Middle frontal gyrus (tissue), 1 donor: ENCODE measurements around the gene SYT1.

ENCODE experiments used
- DNase-seq: peaks from one replicate; pipeline ENCODE4 v3.0.0-alpha.2; 2015; ENCODE audit warnings: low spot score; ENCODE audit errors: extremely low spot score

SYT1 gene

DNA sequence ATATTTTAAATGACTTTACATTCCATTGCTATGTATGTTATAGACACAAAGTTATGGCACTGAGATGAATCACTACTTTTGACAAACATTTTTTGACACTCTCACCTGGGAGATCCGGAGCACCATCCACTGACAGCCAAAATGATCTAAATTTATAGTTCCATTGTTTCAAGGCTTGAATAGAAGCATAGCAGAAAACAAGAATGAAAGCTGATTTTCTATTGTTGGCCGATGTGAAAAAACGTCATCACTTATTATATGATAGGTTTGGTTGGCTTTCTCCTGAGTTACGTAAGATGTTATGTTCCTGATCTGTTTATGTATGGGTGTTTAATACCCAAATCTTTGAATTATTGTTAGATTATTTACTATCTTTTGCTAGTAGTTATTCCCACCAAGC, 520.0 kb downstream of the SYT1 start:
- no peak for DNase-seq

DNA sequence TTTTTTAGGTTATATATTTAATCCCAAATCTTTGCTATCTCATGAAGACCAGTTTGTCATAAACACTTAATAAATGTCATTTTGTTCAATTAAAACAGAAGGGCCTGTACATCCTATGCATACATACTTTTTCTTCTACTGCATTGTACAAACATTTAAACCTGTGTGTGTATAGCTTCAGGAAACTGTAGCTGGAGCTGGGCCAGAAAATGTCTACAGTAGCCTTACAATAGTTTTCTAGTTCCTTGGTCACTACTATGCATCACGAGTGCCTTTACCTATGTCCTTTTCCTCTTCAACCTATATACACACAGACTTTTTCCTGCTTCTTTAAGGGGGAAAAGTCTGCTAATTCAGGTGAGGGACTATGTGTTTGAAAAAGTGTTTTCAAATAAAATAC, 523.4 kb downstream of the SYT1 start:
- no peak for DNase-seq

DNA sequence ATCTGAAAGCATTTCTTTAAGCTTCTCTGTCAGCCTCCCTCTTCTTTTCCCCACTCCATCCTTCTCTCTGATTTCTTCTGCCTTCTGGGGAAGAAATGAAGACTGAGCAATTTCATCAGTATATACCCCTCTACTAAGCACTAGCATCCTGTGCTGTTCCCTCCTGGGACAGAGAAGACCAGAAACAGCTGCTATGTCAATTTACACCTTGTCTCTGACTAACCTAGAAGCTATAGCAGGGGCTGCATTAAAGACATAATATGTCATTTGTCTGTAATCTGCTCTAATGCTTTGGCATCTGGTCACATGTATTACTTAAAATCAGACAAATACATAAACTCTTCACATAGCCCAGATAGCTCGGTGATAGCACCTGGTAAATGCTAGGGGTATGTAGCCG, 529.3 kb downstream of the SYT1 start:
- no peak for DNase-seq

DNA sequence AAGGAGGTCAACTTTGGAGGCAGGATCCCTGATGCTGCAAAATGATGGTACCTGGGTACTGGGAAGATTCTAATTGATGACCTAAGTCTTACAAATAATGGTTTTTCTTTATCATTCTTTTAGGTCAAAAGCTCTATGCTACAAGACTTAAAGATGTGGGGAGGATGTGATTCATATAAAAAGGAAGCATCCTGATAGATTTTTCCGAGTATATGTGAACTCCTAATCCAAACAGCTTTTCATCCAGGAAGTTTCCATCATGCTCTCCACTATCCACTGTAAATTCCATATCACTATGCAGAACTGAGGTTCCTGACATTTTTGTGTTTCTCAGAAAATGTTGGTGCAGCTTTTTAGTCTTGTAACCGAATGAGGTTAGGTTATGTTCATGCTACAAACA, 533.0 kb downstream of the SYT1 start:
- no peak for DNase-seq

DNA sequence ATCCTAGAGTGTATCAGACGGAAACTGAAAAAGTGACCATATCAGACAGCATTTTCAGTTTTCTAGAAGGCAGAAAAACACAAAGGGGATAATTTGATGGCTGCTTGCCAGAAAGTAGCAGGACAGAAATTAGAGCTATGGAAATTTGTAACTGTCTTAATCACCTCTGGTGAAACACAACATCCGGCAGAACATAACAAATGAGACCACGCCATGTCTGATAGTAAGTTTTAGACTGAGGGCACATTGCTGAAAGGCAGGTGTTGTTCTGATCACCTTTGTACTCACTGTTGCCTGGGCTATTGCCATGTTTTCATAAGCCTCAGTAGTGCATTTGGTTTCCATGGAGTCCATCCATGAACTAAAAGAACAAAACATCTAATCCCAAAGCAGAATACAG, 535.9 kb downstream of the SYT1 start:
- DNase-seq: no peak

DNA sequence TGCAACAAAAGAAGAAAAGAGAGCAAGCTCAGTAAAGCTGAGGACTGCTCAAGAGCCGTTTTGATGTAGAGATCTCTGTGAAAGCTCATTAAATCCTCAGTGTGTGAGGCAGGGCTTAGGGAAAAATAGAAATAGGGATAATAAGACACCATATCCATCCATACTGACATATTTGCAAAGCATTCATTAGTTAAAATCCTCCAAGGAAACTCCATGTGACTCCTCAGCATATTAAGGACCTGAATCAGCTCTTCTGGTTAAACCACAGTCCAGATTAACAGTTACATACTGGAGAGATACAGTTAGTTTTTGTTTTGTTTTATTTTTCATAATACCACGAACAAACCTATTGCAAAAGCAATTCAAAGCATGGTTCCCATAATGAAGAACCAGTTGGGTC, 538.0 kb downstream of the SYT1 start:
- DNase-seq: no peak

DNA sequence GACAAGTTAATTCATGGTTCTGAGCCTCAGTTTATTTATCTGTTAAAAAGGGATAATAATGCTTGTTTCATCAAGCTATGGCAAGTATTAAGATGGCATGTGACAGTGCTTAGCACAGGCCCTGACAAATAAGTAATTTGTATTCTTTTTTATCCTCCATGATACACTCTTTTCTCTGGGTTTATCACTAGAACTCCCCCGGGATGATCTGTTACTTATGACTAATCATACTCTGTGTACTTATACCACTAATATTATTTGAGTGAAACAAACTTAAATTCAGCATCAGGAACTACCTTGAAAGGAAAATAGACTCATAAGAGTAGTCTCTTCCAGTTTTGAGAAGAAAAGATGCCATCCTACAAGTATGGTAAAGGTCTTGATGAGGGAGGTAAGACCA, 542.4 kb downstream of the SYT1 start:
- no peak for DNase-seq

DNA sequence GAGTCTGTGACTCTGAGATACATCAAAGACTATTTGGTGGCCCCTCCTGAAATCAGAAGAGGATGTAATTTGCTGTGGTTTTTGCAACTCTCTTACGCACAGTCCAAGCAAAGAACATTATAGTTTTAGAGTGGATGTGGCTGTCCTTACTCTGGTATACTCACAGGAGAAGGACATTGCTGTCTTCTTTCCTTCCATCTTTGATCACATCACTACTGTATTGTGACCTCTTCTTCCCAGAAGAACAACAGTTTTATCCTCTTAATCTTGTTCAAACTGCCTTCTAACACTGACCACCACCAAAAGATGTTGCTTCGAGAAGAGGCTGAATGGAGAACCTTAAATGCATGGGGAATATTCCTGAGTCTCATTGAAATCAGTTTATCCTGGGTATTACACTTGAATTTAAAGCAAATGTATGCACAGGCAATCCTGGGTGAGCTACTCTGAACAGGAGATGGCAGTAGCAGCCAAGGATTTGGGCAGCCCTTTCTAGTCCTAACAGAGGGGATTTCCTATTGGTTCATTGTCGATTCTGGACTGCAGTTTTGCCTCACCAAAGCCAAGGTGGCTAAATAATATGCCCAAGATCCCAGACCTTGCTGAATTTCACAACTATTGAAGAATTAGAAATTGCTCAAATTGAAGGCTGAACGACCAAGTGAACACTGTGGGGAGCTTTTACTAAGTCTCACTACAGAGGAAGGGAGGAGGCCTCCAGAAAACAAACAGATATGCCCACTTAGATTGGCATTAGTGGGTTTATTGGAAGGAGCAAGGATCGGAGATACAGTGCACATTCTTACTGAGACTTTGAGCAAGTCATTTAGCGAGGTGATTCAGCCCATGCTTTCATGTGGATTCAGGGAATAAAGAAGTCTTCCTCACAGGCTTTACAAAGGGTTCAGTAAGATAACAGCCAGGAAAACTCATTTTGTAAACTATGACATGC, 543.4 kb downstream of the SYT1 start:
- no peak for DNase-seq

DNA sequence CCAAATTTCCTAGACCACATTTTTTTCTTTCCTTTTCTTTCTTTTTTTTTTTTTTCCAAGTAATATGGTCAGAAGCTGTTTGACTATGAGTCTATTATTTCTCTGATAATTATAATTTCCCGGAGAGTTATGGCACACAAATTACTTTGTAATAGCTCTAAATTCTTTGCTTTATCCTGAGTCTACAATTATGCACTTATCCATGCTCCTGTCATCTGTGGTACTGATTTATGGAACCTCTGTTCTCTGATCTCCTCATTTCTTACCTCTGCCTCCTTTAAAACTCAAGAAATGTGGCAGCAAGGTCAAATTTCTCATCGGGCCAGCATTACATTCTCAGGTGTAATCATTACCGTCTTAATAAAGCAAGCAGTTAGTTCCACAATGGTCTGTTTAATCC, 544.1 kb downstream of the SYT1 start:
- DNase-seq: no peak

DNA sequence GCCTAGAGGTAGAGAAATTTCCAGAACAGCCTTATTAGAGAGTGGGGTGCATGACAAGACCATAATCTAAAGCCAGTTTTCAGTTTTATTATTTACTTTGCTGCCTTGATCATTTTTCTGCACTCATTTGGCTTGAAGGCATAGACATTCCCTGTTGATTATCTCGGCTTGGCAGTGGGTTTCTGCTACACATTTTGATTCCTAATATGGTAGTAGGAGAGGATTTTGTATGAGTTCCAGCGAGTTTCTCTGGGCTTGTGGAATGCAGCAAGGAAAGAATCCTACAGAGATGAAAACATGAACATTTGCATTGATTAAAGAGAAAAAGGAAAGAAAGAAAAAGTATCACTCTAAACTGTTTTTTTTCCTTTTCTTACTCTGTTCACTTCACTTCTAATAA, 545.0 kb downstream of the SYT1 start:
- DNase-seq: no peak

DNA sequence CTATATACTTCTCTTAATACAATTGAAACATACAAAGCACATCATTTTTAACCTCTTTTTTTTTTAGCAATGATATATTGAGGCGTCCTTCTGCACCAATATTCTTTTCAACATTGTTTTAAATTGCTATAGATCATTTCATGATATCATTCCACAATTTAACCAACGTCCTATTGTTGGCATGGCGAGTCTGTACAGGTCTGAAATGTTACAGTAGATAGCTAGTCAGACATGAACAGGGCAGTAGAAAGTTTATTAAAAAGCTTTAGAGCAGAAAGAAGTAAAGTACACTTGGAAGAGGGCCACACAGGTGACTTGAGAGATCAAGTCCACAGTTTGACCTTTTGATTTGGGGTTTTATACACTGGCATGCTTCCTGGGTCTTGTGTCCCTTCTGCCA, 547.2 kb downstream of the SYT1 start:
- no peak for DNase-seq

DNA sequence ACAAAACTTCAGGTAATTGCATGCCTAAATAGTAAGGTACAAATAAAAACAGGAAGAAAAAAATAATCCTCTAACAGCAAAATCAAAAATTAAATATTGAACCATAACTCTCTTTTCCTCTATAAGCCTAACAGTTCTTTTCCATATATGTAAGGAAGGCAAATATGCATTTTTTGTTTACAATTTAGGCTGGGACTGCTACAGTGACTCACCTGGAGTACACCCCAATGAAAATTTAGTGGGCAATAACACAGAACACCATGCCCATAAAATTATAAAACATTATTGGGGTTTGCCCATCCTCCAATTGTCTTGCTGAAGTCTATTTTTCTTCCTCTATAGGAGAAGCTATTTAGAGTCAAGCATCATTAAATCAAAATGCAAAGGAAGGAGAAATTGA, 549.2 kb downstream of the SYT1 start:
- DNase-seq: no peak

DNA sequence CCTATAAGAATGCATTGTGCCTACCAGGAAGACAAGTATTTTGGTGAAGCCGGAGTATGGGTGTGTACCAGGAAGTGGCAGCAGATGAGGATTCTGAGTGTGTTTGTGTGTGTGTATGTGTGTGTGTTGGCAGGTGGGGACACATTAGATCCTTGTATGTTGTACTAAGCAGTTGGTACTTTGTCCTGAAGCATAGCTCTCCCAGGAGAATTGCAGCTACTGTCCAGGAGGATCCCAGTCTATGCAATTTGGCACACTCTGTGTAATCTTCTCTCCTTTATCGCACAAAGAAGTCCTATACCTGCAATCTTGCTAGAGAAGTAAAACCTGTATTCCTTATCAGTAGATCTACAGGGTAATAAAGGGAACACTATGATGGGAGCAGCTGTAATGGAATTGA, 549.7 kb downstream of the SYT1 start:
- no peak for DNase-seq

DNA sequence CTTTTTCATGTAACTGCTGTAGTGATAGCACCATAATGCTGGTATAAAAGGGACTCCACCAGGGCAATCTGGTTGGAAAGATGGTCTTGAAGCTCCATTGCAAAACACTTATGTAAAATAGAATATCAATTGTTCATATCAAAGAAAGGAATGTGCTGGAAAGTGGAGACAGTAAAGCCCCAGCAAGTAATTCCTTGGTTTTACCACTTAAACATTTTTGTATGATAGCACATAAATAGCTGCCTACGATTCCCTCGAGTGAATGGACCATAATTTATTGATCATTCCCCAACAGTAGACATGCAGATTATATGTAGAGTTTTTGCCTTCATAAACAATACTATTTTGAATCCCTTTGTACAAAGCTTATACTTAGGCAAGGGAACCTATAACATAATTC, 550.7 kb downstream of the SYT1 start:
- DNase-seq: no peak

DNA sequence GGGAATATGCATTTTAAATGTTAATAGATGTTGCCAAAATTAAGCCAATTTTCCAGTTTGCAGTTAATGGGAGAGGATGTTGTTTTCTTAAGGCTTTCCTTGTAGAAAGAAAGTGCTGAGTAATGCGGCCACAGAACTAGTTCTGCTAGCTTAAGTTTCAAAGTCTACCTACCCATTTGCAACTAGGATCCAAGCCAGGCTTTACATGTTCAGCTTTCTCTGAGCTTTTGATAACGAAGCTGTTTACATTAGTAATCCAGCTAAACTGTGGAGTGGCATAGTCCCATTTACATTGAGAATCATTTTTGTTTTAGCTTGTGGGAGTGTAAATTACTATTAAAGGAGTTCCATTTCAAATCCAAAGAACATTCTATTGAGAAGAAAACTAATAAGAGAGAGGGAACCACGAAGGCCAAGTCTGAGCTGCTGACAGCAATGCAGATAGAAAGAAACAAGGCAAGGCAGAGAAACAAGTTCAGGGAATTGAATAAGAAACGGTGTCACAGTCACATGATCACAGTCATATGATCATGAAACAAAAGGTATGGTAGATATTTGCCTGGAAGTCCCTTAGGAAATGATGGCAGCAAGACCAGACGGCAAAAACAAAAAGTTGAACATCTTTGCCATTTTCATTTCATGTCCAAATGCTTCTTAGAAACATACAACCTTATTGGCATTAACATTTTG, 551.3 kb downstream of the SYT1 start:
- no peak for DNase-seq

DNA sequence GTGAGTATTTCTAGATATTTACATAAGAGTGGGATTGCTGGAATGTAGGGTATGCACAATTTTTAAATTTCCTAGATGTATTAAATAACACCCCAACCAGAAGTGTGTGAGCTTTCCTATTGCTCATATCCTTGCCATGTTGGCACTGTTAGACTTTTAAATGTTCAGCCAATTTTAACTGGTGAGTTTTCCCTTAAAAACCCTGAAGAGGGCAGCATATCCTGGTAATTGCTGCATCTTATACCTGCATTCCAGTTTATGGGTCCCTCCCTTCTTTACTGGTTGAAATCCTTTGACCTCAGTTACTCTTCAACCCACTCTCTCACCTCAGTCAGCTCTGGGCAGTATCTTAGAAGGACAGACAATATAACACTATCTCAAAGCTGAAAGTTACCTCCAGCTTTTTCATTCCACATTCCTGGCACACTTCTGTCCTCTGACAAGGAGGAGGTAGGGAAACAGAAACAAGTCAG, 555.6 kb downstream of the SYT1 start:
- DNase-seq: no peak

DNA sequence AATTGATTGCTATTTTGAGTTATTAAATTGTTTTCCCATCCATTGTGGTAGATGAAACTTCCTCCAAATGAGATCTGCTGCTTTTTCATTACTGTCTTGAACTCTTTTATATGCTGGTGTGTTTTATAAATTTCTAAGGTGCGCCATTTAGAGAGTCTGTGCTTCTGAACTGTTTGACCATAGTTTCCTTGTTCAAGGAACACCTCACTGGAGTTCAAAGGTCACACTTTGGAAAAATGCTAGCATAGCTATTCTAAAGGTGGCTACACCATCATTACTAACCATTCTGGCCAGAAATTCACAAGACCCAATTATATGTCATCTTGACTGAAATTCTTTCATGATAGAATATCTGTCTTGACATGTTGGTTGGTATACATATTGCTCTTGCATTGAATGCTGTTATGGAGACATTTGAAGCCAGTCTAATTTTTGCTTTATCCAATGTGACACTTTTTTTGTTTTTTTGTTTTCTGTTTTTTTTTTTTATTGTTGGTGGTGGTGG, 556.7 kb downstream of the SYT1 start:
- DNase-seq: no peak

DNA sequence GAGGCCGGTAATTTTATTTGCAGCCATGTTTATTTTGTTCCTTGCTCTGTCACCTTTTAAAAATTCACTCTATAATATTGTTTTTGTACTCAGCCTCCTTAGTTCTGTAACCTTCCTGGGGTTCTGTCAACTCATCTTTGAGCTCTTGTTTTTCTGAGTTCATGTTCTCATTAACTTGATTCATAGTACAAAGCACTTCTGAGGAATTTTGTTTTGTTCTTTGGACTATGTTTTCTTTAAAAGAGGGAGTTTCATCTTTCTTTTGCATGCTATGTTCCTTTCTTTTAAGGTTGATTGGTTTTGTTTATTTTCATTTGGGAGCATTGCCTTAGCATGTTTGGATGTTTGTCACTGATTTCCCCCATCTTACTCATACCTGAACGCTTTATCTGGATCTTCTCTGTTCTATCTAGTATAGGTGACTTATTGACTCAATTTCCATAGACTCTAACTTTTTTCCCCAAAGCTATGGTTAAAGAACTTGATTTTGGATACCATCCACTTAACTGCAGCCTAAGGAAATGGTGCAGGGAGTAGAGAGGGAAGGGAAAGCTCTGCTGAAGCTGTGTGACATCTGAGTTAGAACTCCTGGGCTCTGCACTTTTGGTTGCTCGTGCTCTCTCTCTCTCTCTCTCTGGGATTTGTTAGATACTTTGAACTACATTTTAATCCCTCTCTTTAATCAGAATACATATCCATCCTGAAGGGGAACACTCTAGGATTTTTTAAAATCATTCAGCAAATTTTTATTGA, 557.7 kb downstream of the SYT1 start:
- DNase-seq: no peak

DNA sequence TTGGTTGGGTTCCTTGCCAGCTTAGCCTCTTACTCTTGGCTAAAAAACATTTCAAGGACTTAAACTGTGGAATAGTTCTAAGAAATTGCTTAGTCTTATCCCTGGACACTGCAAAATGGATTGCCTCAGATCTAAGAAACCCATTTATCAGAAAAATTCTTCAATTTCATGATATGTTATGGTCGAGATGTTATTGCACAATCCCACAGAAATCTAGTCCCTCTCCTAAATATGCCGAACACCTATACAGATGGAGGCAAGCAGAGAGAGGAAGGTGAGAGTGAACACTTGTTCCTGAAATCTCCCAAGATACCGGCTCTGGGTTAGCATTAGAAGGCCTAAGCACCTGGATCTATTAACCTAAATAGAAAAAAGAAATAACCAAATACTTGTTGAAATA, 559.0 kb downstream of the SYT1 start:
- no peak for DNase-seq

DNA sequence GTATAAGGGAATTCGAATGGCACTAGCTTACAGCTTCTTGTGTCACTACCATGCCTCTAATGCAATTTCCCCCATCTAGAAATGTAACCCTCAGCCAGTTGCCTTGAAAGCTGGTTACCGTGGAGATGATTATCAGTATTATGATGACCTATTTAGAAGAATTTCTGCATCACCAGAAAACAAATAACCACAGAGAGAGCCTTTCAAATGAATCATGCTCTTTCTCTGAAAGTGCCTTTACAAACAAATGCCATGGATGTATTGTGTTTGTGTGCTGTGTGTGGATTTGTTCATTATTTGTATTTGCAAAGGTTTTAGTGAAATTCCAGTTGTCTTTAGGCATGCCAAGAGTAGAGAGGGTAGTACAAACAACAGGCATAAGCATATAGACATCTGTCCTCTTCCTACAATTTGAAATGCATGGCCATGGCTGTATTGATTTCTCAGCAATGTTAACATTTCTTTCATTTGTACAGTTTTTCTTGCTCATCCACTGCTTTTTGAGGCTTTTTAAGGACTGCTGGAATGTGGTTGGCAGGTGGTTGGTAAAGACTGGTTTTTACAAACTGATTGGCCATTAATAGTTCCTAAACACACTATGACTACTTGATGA, 559.6 kb downstream of the SYT1 start:
- no peak for DNase-seq

DNA sequence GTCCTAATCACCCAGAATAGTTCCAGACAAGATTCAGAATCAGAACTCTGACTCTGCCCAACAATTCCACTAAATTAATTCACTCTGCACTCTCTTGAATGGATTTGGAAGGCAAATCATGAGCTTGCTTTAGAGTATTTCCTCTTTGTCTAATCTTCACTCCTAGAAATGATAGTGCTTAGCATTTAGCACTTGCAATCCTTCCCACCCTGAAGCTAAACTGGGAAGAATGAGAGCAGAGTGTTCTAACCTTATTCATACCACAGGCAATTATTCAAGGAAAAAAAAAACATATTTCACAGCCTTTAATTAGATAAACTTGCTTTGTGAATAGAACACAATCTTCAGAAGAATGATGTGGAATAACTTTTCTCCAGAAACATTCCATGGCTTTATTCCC, 561.5 kb downstream of the SYT1 start:
- DNase-seq: no peak
